ENCODE data around the gene BRF1.

DNA sequence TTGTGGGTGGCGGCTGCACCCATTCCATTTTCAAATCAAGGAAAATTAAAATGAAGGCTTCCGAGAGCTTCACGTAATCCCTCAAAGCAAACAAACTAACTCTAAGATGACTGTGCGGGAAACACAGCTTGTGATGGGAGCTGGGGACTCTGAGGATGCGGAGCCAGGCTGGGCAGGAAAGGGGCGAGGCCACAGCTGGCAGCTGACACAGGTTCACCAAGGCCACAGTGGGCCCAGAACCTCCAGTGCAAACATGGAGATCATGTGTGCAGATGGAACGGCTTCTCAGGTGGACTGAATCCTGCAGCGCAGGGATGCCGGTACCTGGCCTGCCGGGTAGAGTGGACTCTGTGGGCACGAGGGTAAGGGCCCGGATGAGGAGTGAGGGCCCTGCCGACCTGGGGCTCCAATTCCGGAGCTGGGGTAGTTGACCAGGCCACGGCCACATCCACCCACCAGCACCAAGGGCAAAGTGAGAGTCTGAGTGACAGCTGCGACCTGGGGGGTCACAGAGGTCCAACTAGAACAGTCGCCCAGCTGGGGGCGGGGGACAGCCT lies 71.6 kb downstream of the BRF1 start:
- TF ChIP-seq CTCF (conservative IDR thresholded peaks at IDR 0.05) (no peak), ZFX (IDR thresholded peaks at IDR 0.05) (no peak)
